Activated gamma-delta T cell treated with anti-CD3 and anti-CD28 coated beads, Interleukin-2, amount 50 U/mL, for 16 hours (primary cell): ENCODE measurements around the gene ANKRD11.

Experiments
- DNase-seq: peaks from one replicate; pipeline ENCODE4 v3.0.0-alpha.2; 2020; ENCODE audit warnings: low read depth

ANKRD11 gene

DNA sequence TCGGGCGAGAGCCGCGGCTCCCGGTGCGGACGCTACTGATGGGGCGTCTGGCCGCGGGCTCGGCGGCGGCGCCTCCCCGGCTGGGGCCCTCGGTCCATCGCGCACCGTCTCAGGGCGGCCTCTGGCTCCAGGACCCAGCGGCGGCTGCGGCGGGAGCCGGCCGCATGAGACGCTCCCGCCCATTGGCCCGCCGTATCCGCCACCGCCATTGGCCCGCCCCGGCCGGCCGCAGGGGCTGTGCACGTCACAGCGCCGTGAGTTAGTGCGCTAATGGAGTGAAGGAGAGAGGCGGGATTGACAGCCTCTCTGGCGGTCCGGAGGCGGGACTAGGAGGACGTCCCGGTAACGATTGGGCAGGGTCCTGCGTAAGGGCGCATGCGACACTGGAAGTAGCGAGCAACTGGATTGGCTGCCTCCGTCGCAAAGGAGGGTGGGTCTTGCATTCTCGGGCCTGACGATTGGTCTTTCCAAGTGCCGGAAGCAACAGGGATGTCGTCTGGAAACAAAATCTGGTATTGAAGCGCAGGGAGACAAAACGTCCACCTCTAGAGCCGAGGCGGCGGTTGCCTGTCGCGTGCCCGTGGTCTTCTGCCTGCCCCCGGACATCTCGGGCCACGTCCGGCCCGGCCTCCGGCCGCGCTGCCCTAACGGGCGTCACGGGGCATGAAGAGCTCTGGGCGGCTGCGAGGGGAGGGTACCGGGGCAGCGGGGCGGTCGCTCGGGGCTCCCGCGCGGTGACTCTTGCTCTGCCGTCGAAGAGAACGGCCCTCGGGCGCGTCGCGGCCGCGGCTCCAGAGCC, at the start of gene ANKRD11:
TSS of gene ANKRD11 (minus strand) at position 123 of the 799 bp plus-strand sequence. CDS start 173,542 bp downstream, outside the sequence.
- DNase-seq = peak; percentile 96

DNA sequence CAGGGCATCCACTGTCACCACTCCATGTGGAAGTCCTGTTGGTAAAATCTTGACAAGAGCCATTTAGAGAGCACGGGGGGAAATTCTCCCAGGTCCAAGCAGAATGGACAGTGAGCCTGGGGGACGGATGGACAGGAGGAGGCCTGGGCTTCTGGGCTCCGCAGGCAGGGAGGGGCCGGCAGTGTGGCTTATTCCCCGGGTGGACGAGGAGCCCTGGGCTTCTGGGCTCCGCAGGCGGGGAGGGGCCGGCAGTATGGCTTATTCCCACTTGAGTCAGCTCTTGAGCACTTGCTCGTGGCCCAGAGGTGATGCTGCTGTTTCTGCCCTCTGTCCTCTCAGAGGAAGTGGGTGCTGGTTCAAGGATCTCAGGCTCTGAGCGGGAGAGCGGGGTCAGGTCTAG, 47.9 kb upstream of the ANKRD11 start:
- no peak for DNase-seq

DNA sequence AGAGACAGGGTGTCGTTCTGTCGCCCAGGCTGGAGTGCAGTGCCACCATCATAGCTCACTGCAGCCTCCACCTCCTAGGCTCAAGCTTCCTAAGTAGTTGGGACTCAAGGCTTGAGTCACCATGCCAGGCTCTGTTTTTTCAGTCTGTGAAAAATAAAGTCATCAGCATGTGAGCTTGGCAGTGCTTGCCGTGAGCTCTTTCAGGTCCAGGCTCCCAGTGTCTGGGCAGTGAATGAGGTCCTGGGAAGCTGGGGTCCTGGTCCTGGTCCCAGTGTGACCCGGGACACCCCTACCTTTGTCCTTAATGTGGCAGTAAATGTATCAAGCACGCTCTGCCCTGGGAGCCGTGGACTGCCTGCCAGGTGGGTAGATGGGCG, 47.2 kb upstream of the ANKRD11 start:
- DNase-seq = no peak

DNA sequence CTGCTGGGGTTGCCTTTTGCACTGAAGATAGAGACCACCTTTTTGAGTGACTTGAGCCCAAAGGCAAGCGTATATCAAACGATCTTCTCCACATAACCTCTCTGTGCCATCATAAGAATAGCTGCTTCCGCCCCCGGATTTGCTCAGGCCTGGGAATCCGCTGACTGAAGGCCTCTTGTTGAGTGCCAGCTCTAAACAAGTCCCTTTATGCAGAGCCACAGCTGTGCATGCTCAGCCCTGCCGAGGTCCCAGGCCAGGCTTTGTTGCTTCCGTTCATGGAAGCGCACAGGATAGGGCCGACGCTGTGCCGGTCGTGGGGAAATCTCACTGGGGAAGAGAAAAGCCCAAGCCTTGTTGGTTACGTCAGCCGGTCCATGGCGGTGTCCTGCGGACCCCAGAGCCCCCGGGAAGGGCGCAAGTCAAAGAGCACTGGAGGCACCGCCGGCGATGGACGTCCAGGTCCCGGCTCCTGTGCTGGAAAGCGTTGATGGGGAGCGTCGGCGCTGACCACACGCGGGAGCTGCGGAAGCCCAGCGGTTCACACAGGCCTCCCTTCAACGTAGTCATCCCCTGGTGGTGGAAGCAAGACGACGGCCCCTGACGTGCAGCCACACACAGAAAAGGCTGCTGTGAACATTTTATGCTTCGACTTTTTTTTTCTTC, 46.7 kb upstream of the ANKRD11 start:
- DNase-seq = no peak

DNA sequence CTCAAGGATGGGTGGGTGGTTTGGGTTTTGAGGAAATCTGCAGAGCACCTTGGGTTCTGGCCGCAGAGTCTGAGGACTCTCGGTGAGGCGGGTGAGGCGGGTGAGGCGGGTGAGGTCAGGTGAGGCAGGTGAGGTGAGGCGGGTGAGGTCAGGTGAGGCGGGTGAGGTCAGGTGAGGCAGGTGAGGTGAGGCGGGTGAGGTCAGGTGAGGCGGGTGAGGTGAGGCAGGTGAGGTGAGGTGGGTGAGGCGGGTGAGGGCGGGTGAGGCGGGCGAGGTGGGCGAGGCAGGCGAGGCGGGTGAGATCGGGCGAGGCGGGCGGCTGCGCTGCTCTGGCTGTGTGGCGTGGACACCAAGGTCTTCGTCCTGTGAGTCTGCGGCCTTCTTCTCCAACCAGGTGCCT, 46.0 kb upstream of the ANKRD11 start:
- no peak for DNase-seq

DNA sequence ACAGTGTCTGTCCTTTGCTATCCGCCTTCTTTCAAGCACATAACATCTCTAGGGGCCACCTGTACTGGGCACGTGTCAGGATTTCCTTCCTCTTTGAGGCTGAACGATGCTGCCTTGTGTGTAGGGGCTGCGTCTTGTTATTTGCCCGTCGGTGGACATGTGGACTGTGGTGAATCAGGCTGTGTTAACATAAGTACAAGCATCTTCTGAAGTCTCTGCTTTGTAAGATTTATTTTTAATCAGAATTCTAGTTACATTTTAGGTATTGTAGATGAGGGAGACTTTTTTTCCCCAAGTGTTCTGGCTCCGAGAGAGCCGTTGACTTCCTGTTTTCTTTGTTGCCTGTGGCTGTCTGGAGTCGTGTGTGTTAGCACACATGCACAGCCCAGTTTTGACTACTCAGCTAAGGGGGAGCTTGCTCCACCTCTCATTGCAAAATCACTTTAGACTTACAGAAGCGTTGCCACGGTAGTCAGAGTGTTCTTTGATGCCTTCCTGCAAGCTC, 43.9 kb upstream of the ANKRD11 start:
- DNase-seq = peak; percentile 8

DNA sequence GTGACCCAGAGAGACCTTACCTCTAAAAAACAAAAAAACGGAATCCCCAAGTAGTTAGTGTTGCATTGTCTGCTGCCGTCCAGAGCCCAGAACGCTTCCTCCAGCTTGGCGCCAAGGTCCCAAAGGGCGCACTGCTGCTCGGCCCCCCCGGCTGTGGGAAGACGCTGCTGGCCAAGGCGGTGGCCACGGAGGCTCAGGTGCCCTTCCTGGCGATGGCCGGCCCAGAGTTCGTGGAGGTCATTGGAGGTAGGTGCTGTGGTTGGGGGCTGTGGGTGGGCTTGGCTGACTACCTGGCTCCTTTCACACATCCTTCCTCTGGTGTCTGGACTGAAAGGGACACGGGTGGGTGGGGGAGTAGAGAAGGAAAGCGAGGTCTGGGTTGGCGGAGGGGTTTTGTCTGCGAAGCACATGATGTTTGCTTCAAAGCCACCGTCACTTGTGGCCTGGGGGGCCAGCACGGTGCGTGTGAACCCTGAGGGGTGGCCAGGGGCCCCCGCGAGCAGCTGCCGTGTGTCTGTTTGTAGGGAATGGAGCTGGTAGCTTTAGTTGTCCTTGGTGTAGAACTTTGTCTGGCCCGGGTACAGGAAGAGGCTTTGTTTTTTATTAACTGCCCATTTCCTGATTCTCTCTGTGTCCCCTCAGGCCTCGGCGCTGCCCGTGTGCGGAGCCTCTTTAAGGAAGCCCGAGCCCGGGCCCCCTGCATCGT, 41.6 kb upstream of the ANKRD11 start:
- DNase-seq = no peak

DNA sequence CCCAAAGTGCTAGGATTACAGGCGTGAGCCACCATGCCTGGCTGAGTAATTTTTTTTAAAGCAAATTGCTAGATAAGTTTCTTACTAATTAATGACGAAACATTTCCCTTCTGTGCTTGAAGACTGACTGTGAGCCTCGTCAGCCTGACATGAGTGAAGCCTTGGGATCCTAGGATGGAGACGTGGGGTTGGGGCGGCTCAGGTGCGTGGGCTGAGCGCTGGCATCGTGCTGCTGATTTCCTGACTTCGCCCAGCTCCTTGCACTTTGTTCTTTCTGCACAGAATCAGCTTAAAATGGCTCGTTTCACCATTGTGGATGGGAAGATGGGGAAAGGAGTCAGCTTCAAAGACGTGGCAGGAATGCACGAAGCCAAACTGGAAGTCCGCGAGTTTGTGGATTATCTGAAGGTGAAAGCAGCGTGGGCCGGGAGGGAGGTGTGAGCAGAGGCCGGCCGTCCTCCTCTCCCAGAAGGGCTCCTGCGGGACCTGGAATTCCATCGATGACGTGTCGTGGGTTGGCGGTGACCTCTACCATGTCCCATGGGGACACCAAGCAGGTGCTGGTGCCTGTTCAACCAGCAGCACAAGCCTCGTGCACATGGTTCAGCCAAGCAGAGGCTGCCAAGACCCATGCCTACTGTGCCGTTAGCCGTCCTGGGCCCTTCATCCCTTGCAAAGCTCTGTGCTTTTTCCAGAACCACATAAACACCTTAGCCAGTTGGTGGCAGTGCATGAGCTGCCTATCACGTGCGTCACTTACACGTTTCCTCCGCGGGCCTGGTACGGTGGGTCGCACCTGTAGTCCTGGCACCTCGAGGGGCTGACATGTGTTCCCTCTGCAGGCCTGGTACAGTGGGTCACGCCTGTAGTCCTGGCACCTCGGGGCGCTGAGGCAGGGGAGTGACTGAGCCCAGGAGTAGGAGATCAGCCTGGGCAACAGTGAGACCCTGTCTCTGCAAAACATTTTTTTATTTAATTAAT, 40.3 kb upstream of the ANKRD11 start:
- no peak for DNase-seq

DNA sequence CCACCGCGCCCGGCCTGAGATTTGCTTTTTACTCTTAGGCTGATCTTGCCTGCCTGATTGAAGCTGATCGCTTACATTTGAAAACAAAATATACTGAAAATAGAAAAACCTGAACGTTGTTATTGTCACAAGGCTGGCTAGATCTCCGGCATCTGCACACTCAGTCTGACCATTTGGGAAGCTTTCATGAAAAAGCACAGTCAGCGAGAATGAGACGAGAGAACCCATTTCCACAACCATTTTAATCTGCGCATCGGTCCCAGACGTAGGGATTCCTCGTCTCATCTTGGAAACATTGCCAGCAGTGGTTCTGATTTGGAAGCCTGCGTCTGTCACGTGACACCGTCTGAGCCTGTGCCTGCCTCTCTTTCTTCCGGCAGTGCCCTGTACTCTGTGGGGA, 38.7 kb upstream of the ANKRD11 start:
- no peak for DNase-seq

DNA sequence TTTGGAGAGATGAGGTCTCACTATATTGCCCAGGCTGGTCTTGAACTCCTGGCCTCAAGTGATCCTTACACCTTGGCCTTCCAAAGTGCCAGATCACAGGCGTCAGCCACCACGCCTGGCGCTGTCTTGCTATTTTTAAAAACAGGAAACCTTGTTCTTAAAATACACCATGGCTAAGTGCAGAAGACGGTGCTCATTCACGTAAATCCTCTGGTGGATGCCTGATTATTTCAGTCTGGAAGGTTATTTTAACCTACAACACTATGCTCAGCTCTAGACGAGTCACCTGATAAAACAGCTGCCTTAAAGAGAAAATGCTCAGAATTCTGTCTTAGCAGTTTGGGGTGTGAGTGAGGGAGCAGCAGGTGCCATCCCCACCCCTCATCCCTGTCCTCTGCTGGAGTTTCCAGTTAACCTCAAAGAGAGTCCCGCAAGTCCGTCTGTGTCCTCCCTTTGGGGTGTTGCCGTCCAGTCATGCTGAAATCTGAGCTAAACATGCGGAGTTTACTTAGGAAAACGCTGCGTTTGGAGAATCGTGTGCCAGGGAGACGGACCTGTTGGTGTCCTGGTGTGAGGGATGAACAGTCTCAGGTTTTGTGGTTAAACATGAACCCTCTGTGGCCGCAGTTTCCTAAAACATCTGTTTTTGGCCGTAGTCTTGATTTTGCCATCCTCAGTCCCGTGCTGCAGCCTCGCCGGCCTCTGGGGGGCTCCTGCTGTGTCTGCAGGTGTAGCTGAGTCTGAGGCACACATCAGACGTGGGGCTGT, 35.0 kb upstream of the ANKRD11 start:
- DNase-seq = no peak

DNA sequence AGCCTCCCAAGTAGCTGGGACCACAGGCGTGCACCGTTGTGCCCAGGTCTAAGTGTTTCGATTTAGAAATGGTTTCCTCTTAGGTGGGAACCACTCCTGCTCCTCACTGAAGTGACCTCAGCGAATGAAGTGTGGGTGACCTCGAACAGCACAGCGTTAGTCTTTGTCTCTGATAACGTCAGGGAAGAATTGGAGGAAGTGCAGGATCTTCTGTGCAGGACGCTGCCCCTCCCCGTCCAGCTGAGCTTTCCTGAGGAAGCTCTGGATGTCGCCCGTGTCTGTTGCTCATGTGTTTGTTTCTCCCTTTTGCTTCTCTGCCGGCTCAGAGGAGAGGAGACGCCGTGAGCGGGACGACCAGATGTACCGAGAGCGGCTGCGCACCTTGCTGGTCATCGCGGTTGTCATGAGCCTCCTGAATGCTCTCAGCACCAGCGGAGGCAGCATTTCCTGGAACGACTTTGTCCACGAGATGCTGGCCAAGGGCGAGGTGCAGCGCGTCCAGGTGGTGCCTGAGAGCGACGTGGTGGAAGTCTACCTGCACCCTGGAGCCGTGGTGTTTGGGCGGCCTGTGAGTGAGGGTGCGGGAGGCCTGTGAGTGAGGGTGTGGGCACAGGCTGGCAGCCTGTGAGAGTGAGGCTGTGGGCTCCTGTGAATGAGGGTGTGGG, 33.5 kb upstream of the ANKRD11 start:
- DNase-seq = no peak

DNA sequence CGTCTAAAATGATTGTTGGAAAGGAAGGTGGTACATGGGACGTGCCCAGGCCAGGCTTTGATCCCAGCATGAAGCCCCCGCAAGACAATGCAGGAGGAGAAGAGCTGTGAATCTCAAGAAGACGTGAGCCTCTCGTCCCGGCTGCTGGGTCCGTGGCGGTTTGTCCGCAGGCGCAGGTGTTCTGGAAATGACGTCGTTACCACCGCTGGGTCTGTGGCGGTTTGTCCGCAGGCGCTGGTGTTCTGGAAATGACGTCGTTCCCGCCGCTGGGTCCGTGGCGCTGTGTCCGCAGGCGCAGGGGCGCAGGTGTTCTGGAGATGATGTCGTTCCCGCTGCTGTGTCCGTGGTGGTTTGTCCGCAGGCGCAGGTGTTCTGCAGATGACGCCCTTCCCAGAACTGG, 31.9 kb upstream of the ANKRD11 start:
- no peak for DNase-seq

DNA sequence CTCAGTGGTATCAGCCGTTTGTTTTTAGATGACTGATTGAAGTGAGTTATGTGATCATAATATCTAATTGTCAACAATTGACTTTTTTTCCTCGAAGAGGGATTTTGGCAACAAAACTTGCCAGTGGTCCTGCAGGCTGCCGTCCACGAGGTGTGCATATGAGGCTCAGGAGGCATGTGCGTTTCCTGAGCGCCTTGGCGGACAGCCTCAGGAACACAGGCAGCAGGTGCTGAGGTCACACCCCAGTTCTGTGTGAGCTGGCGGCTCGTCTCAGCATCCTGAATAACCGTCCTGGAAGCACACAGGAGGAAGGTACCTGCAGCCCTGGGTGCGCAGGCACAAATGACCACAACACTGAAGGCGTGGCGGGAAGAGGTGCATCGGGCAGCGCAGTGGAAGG, 29.5 kb upstream of the ANKRD11 start:
- no peak for DNase-seq

DNA sequence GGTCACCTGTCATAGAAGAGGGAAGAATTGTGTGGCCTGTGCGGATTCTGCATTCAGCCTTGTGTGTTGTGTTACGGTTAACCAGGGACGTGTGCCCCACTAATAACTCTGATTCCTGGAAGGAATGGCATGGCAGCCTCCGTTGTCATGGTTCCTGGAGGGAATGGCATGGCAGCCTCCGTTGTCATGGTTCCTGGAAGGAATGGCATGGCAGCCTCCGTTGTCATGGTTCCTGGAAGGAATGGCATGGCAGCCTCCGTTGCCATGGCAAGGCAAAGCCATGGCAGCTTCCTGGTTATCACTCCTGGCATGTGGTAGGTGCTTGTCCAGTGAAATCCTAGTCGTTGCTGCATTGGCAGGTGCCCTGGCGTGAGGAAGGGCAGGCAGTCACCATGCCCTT, 26.8 kb upstream of the ANKRD11 start:
- DNase-seq = no peak

DNA sequence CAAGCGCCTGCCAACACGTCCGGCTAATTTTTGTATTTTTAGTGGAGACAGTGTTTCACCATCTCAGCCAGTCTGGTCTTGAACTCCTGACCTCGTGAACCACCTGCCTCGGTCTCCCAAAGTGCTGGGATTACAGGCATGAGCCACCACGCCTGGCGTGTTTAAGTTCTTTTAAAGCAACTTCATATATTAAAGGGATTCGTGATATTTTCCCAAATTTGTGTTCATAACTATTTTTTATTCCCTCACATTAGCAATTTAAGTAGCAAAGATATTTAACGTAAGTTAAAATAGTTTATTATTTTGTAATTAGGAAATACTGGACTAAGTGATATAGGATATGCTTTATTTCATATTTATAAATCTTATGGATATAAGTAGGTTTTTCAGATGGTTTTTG, 22.1 kb upstream of the ANKRD11 start:
- no peak for DNase-seq

DNA sequence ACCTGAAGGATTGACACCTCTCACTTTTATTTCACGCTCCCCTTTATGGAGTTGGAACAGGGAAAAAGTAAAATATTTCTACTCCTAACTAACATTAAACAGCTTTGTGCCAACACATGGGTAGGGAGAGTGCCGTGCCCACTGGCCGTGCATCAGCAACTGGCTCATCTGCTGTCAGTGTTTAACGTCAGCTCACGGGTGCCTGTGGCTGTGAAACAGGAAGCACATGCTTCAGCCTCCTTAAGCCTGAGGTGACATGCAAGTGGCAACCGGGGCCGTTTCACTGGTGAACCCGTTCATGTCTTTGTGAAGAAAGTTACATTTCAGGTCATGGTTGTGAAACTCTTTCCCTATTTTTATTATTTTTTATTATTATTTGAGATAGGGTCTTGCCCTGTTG, 21.0 kb upstream of the ANKRD11 start:
- DNase-seq = no peak

DNA sequence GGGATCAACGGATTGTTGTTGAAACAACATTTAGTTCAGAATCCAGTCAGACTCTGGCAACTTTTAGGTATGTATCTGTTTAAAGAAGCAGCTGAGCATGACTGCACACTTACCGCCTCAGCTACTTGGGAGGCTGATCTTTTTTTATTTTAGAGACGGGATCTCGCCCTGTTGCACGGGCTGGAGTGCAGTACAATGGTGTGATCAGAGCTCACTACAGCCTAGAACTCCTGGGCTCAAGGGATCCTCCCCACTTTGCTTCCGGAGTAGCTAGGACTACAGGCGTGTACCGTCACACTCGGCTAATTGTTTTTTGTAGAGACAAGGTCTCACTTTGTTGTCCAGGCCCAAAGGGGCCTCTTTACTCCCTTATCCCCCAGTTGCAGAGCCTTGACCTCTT, 20.2 kb upstream of the ANKRD11 start:
- no peak for DNase-seq

DNA sequence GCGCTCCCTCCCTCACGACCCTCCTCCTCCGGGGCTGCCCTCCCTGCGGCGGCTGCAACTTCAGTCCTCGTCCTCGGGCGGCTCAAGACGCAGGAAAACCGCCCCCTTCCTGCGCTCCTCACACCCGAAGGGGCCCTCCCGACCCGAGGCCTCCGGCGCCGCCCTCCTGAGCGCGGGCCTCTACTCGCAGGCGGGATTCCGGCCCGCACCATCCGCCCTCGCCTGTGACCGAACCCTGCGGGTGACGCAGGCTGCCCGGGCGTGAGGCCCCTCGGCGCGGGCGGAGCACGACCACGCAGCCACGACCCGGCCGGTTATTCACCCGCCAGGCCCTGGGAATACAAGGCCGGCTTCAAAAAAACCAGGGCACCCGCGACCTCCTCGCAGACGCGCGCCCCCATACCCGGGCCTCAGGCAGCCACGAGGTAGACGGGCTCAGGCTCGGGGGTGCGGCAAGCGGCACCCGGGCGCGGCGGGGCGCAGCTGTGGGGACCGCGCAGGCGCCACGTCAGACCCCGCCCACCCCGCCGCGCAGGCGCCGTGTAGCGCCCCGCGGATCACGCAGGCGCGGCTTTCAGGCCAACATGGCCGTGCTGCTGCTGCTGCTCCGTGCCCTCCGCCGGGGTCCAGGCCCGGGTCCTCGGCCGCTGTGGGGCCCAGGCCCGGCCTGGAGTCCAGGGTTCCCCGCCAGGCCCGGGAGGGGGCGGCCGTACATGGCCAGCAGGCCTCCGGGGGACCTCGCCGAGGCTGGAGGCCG, 17.7 kb upstream of the ANKRD11 start, which contains the start of gene SPG7:
TSS of gene SPG7 (plus strand) at position 570 of the 757 bp plus-strand sequence. CDS start at position 585, 15 bp downstream.
- peak; percentile 83 for DNase-seq

DNA sequence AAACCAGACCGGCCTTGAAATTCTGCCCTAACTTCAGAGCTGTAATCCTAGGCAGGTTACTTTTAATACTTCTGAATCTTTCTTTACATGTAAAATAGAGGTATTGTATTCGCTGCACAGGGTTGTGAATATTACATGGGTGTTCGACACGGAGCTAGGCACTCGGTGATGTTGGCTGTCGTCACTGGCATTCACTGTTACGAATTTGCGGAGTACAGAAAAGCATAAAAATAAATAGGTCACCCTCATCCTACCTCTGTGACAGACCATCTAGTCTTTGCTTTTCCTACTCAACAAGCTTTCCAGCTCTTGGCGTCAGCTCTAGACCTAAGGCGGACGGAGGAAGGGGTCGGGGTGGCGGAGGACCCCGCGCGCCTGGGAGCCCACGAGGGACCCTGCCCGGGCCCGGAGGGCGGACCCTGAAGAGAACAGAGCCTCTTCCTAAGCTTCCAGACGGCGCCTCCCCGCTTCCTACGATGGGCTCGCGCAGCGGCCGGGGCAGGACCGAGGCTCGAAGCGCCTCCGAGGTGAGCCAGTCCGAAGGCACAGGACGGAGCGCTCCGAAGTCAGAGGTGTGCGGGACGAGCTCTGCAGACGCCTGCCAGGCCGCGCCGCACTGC, 17.0 kb upstream of the ANKRD11 start:
- no peak for DNase-seq
